Activated CD8-positive, alpha-beta memory T cell treated with anti-CD3 and anti-CD28 coated beads, Interleukin-2, amount 10 ng/mL, durations not matched to agents 7 days and 5 days (primary cell): Measurements from ENCODE around the gene AKR7A2. TPM values are rescaled to one million over a fixed set of nuclear protein-coding genes. Genes with fewer than 3 reads are reported as not detected.

Experiments
- ATAC-seq: fragments of 150-1000 bp; cut with Tn5 transposase; one replicate; pipeline ENCODE4 v1.10.0; 2021; ENCODE audit warnings: moderate library complexity
- CTCF ChIA-PET: fragments of 350-600 bp; sonication (Branson Sonifier 250); formaldehyde crosslinking; loops from one replicate; lab custom pipeline; 2021; ENCODE audit warnings: antibody characterized with exemption; lab: Charles Lee
- DNase-seq: peaks from one replicate; pipeline ENCODE4 v3.0.0-alpha.2; 2020
- H3K27ac Mint-ChIP-seq: one replicate; pipeline ENCODE4 v1.8.0; 2021; ENCODE audit warnings: mild to moderate bottlenecking, mixed read lengths
- H3K27me3 Mint-ChIP-seq: one replicate; pipeline ENCODE4 v1.8.0; 2021; ENCODE audit warnings: mixed read lengths
- H3K36me3 Mint-ChIP-seq: one replicate; pipeline ENCODE4 v1.8.0; 2021; ENCODE audit warnings: mild to moderate bottlenecking, mixed read lengths
- H3K4me1 Mint-ChIP-seq: one replicate; pipeline ENCODE4 v1.8.0; 2021; ENCODE audit warnings: mixed read lengths
- H3K4me3 Mint-ChIP-seq: one replicate; pipeline ENCODE4 v1.8.0; 2021; ENCODE audit warnings: mild to moderate bottlenecking, moderate library complexity, mixed read lengths
- H3K9me3 Mint-ChIP-seq: one replicate; pipeline ENCODE4 v1.8.0; 2022; ENCODE audit warnings: low read depth, mixed read lengths
- total RNA-seq, 2 experiments: library from RNA; stranded (reverse); gene quantifications; one replicate each; pipeline ENCODE4 v1.2.3, GENCODE V29; 2021

Gene AKR7A2
- total RNA-seq, 2 experiments from 2014 or later: 47.4 to 48.0 TPM

DNA sequence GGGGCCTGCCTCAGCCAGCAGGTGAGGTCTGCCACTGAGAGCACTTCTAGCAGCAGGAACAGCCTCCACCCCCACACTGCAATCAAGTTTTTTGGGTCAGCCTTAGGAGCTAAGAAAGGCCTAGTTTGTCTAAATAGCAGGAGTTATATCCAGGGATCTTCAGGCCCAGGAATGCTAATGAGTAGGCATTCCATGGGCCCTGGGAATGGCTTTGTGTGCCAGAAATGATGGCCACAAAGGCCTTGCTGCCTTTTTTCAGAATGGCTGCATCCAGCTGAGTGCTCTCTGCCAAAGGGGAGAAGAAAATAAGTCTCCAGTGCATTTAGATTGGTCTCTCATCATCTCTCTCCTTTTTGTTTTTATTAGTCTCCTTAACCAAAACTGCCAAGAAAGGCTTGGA lies 57.5 kb downstream of the AKR7A2 start:
- Mint-ChIP-seq H3K9me3 (no peaks in the 10 kb centered on the region), H3K27me3 (no peaks in the 10 kb centered on the region)

More for the DNA sequence above, 57.5 kb downstream of the AKR7A2 start:
- H3K4me3 Mint-ChIP-seq: no peak overlapping the region
- ATAC-seq (no peak), DNase-seq (no peak)
- H3K36me3 Mint-ChIP-seq: peaks cover 9% of the 10 kb centered on the region
- H3K27ac Mint-ChIP-seq: no peak overlapping the region
- CTCF ChIA-PET: interaction anchor here (1.0 to 1.5 kb wide), 2 partner anchors 10 to 399 kb away, joined by 3 to 5 read pairs; no protein-coding TSS in a partner anchor
- H3K4me1 Mint-ChIP-seq: peaks cover 52% of the 10 kb centered on the region

Other genes with a start within 250 kb of the AKR7A2 start
- 100 to 1,000 TPM; 140 to 144 TPM for gene UBR4, start 101.9 kb downstream of the AKR7A2 start, total RNA-seq
- gene EMC1, start 60.6 kb downstream of the AKR7A2 start, total RNA-seq: 10 to 100 TPM; 31.5 to 49.0 TPM
- 10 to 100 TPM; 36.2 to 59.3 TPM for gene MRTO4, start 60.3 kb downstream of the AKR7A2 start, total RNA-seq
- gene AKR7A3, start 23.4 kb downstream of the AKR7A2 start, total RNA-seq: under 1 TPM; 0.33 to 0.93 TPM
- 1 to 10 TPM; 8.0 to 8.6 TPM for gene SLC66A1, start 182 bp upstream of the AKR7A2 start, total RNA-seq
- gene CAPZB, start 173.4 kb upstream of the AKR7A2 start, total RNA-seq: 100 to 1,000 TPM; 411 to 427 TPM